ENCODE measurements around the gene ETFA. TPM values are rescaled to one million over a fixed set of nuclear protein-coding genes. Genes with fewer than 3 reads are reported as not detected.

Gene ETFA
- total and polyA plus RNA-seq, 2 of the 8 experiments (the other 6 are each of a cell fraction or from before 2014, with no cell fraction given) = 60.9 to 90.0 TPM

GRCh38 chr15:76337696-76338485 is 26.6 kb upstream of the ETFA start:
- peak overlapping the region; percentile 9 to 51 (median 18); a peak in 4 of 8 replicates for H3K4me3 ChIP-seq (ENCODE audit: extremely low read depth in 1 of 4, insufficient read depth in 2 of 4, low read depth in 3 of 4, low read length in 4 of 4)
- no peak overlapping the region; a peak in 2 of 7 replicates for H3K9ac ChIP-seq (replicated peaks in 1 of 4; ENCODE audit: extremely low read depth in 1 of 4, low read depth in 3 of 4, low read length in 3 of 4)
- no peak overlapping the region for H2BK120ac ChIP-seq (replicated peaks; ENCODE audit: low read depth, low read length)
- no peak overlapping the region for H2BK20ac ChIP-seq (ENCODE audit: low read length)
- H3K4me2 ChIP-seq (ENCODE audit: insufficient read depth in 1 of 2, low read depth in 2 of 2, low read length in 2 of 2) = peak overlapping the region; percentile 80 to 82
- peak overlapping the region; percentile 77 for H4K91ac ChIP-seq (replicated peaks; ENCODE audit: insufficient read length, low read length)
- H3K79me1 ChIP-seq (ENCODE audit: low read depth, low read length) = no peaks in the 10 kb centered on the region
- H3K27ac ChIP-seq (ENCODE audit: low read depth, low read length) = no peak overlapping the region
- peaks cover 0 to 25% (median 0%) of the 10 kb centered on the region in 4 experiments; a peak in 1 of 8 replicates for H3K36me3 ChIP-seq (ENCODE audit: control insufficient read depth in 2 of 4, insufficient read depth in 4 of 4, low read length in 3 of 4)
- peaks cover 10 to 23% of the 10 kb centered on the region in 2 experiments for H4K20me1 ChIP-seq (replicated peaks in 1 of 2; ENCODE audit: control insufficient read depth in 1 of 2, insufficient read depth in 2 of 2, low read length in 2 of 2)
- FAIRE-seq (no peak), DNase-seq (ENCODE audit: low read depth in 1 of 2, low spot score in 2 of 2) (peak in 1 of 2 experiments; percentile 78)
- H3K9me3 ChIP-seq (ENCODE audit: insufficient read depth in 2 of 2, low read depth in 1 of 2, low read length in 1 of 2) = peaks cover 0 to 10% of the 10 kb centered on the region in 2 experiments; a peak in 1 of 4 replicates
- peak overlapping the region; percentile 60; the same call in 1 of the 2 replicates for H2AK5ac ChIP-seq (ENCODE audit: low read depth, low read length)
- peak overlapping the region; percentile 86 for H2BK12ac ChIP-seq (ENCODE audit: low read depth, low read length)
- H3K56ac ChIP-seq (replicated peaks; ENCODE audit: insufficient read length, low read depth, low read length) = no peak overlapping the region
- H3K18ac ChIP-seq (ENCODE audit: extremely low read depth, low read length) = peak overlapping the region; percentile 93
- H4K8ac ChIP-seq (ENCODE audit: extremely low read depth, insufficient read depth, low read length) = no peak overlapping the region; the same call in 1 of the 2 replicates
- POLR2A ChIA-PET (ENCODE audit: partially characterized antibody) = interaction anchor here (1.0 to 4.8 kb wide), 3 partner anchors 9 to 132 kb away, joined by 3 to 55 read pairs (median 6); partner anchors contain the start of gene ETFA
- WGBS, 2 experiments (ENCODE audit: extremely low coverage in 1 of 2, insufficient coverage in 1 of 2, insufficient read length in 1 of 2, insufficient replicate concordance in 2 of 2, low coverage in 1 of 2, low lambda C conversion rate in 2 of 2, missing lambda C conversion rate in 1 of 2) = 5% methylated on average over 60 of the region's 89 CpGs; no CpG with 5 or more reads in 1 of the 2 experiments
- no peaks in the 10 kb centered on the region for H3K79me2 ChIP-seq (ENCODE audit: control insufficient read depth in 1 of 2, insufficient read depth in 2 of 2, low read length in 2 of 2)
- no peak overlapping the region for H2BK15ac ChIP-seq (ENCODE audit: low read length)
- no peak overlapping the region for H3K23ac ChIP-seq (ENCODE audit: insufficient read length)
- H3K4me1 ChIP-seq (replicated peaks in 1 of 4; ENCODE audit: control insufficient read depth in 3 of 4, insufficient read depth in 4 of 4, low read length in 3 of 4) = peaks cover 0 to 40% (median 27%) of the 10 kb centered on the region in 4 experiments; a peak in 6 of 7 replicates
- H3K14ac ChIP-seq (ENCODE audit: insufficient read length) = no peak overlapping the region
- H2AFZ ChIP-seq (ENCODE audit: low read length) = peak overlapping the region; percentile 36; the same call in 1 of the 2 replicates
- H3K23me2 ChIP-seq (ENCODE audit: low read depth, low read length) = peaks cover 11% of the 10 kb centered on the region; the same call in 1 of the 2 replicates
- peaks cover 57 to 90% (median 81%) of the 10 kb centered on the region in 4 experiments for H3K27me3 ChIP-seq (replicated peaks in 1 of 4; ENCODE audit: control insufficient read depth in 3 of 4, extremely low read depth in 1 of 4, insufficient read depth in 3 of 4, low read length in 3 of 4)
- no peak overlapping the region for H3K4ac ChIP-seq (replicated peaks; ENCODE audit: insufficient read length, low read depth, low read length)
- no peak overlapping the region for H2BK5ac ChIP-seq (ENCODE audit: low read depth, low read length)
- H4K5ac ChIP-seq (ENCODE audit: insufficient read length, low read depth, low read length) = no peak overlapping the region
- CTCF ChIA-PET (ENCODE audit: partially characterized antibody) = interaction anchor here (0.6 to 9.2 kb wide), 2 partner anchors 144 to 1610 kb away, joined by 5 to 130 read pairs; no protein-coding TSS in a partner anchor
- no peak for TF ChIP-seq NANOG (IDR thresholded peaks at IDR 0.05; ENCODE audit: insufficient read depth, low read depth, low read length, poor library complexity, severe bottlenecking)
- TF ChIP-seq KDM4A (IDR thresholded peaks at IDR 0.05; ENCODE audit: low read depth, low read length, severe bottlenecking) = peak; percentile 58
- TF ChIP-seq SIX5 (IDR thresholded peaks at IDR 0.05; ENCODE audit: low read depth, low read length) = no peak
- TF ChIP-seq GTF2F1 (IDR thresholded peaks at IDR 0.05; ENCODE audit: borderline replicate concordance, low read depth, low read length) = no peak
- no peak for TF ChIP-seq MAFK (IDR thresholded peaks at IDR 0.05; ENCODE audit: low read depth, low read length)
- TF ChIP-seq RXRA (IDR thresholded peaks at IDR 0.05; ENCODE audit: insufficient read depth, low read depth, low read length) = no peak
- TF ChIP-seq ATF2 (IDR thresholded peaks at IDR 0.05; ENCODE audit: low read length) = no peak
- TF ChIP-seq CTBP2 (IDR thresholded peaks at IDR 0.05; ENCODE audit: borderline replicate concordance, insufficient read depth, insufficient read length, low read length) = peak; percentile 86

Data from H1 (cell line).